Superior temporal gyrus (tissue), 1 donor: ENCODE results near the gene ELP4.
A peak's percentile ranks its signal among the peaks of the same experiment; 100 is the strongest.
"Not testable (repeated sequence)": the region's sequence is repeated elsewhere in the genome, so short reads cannot be mapped to it uniquely, and the experiment has no call there.

ENCODE experiments used
- DNase-seq: peaks from one replicate; pipeline ENCODE4 v3.0.0-alpha.2; 2016; ENCODE audit errors: extremely low spot score

Gene ELP4

GRCh38 chr11:31646216-31646615 lies 136.6 kb downstream of the ELP4 start:
- no peak for DNase-seq

- DNase-seq = no peak
Observed at GRCh38 chr11:31649129-31649966, 139.8 kb downstream of the ELP4 start.

DNA sequence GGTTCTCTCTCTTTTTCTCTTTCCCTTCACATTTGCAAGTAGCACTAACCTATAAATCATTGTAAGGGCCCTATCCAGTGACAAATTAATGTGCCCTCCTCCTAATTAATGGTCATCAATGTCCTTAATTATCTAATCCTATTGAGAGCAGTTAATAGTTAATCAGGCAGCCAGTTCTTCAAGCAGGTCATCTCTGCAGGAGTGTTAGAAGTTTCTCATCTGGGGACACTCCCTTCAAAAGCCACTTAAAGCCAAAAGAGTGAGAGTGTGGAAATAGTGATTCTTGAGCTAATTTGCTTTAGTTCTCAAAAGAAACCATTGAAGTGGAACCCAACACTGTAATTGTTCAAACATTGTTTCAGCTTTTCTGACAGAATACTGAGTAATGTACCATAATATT lies 141.6 kb downstream of the ELP4 start:
- DNase-seq = no peak

DNA sequence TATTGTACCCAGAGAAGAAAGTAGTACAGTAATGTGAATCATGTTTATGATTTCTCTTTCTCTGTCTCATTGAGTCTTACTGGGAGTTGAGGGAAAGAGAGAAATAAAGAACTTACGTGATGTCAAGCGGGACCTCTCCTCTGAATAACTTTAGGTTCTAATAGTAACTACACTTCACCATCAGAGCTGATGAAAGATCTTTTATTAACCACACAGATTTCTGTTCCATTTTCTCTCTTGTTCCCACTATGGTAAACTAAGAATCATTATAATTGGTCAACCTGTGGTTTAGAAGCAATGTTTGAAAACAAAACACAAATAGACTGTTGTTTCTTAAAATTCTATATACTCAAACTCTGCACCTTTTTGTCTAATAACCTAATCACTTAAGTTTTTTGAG lies 142.3 kb downstream of the ELP4 start:
- DNase-seq = no peak

GRCh38 chr11:31652528-31652927 lies 143.0 kb downstream of the ELP4 start:
- DNase-seq = no peak

DNA sequence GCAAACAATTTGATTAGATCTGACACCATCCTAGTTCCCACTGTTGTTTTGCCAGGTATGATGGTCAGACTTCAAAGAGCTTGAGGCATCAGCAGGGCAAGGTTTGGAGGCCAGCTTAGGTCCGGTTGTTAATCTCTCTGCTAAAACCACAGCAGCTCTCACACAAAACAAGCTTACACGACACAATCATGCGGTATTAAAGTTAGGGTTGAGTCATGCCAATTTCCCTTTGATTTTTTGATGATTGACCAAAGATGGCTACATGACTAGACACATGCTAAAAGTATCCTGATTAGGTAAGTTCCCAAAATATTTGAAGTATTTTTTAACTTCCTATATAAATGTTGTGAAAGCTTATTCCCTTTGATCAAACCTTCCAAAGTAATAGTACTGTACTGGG lies 145.9 kb downstream of the ELP4 start:
- no peak for DNase-seq

- DNase-seq = no peak
Observed at GRCh38 chr11:31656051-31656450, 146.5 kb downstream of the ELP4 start.

- DNase-seq = no peak
Observed at GRCh38 chr11:31657091-31657490, 147.5 kb downstream of the ELP4 start.

- no peak for DNase-seq
Observed at GRCh38 chr11:31664129-31664528, 154.6 kb downstream of the ELP4 start.

- no peak for DNase-seq
Observed at GRCh38 chr11:31664954-31665353, 155.4 kb downstream of the ELP4 start.

GRCh38 chr11:31671681-31672080 lies 162.1 kb downstream of the ELP4 start:
- no peak for DNase-seq

- DNase-seq = not testable (repeated sequence)
Observed at GRCh38 chr11:31673108-31673507, 163.5 kb downstream of the ELP4 start.

- no peak for DNase-seq
Observed at GRCh38 chr11:31676280-31676982, 166.9 kb downstream of the ELP4 start.

DNA sequence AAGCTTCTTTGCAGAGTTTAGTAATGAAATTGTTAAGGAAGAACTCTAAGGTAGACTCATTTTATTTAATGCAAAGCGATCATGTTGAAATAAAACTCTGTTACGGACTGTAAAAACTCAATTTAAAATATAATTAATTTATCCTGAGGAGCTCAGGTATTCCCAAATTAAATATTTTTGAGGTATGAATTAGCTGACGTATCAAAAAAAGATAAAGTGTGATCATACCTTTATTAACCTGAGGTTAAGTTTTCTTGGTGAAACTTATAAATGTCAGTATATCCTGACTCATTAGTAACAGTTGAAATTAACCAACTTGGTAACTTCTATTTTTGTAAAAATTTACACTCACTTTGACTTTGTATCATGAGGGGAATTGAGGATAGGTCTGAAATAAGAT lies 171.2 kb downstream of the ELP4 start:
- DNase-seq = no peak

- no peak for DNase-seq
Observed at GRCh38 chr11:31687256-31687655, 177.7 kb downstream of the ELP4 start.

DNA sequence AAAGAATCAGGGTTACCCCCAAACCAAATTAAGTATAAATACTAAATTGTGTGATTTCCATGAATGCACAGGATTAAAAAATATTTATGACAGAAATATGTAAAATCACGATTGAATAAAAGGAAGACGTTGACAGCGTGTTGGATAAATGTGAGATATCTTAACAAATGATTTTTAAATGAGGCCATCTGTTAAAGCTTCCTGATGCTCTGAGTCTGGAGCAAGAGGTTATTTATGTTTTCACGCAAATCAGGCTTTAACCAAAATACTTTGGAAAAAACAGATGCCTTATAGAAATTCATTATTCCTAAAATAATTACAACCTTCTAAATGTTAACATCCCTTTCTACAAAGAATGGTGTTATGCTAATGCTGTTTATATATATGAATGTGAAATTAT lies 178.3 kb downstream of the ELP4 start:
- no peak for DNase-seq

GRCh38 chr11:31689559-31689958 lies 180.0 kb downstream of the ELP4 start:
- DNase-seq = no peak

DNA sequence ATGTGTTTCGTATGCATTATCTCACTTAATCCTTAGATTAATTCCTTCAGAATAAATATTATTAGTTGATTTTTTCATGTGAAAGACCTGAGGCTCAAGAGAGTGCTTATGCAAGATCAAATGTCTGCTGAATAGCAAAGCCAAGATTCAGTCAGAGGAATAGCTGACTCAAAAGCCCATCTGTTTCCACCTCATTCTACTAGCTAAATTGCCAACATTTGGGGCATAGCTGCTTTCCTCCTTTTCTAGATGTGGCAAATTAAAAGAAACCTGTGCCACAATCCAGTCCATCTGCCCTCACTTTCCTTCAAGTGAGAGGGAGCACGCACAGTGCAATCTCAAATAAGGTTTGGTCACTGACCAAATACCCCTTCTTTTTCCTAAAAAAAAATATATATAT lies 180.5 kb downstream of the ELP4 start:
- DNase-seq = peak; percentile 45

- no peak for DNase-seq
Observed at GRCh38 chr11:31690516-31690915, 180.9 kb downstream of the ELP4 start.

DNA sequence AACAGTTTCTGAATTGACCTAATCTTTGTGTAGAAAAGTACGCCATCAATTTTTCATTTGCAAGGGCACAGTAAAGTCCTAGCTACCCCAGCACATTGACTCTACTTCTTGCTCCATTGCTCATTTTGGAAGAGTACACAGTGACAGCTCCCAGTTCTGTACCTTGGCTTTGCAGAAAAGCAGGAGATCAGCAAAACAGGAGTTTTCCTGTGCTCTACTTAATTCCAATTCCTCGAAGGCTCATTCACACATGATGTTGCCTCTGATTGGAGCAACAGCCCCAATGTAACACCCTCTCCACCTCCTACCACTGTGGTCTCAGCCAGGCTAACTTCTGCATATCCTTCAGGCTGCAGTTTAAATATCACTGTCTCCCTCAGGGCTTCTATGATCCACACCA lies 182.9 kb downstream of the ELP4 start:
- DNase-seq = no peak

DNA sequence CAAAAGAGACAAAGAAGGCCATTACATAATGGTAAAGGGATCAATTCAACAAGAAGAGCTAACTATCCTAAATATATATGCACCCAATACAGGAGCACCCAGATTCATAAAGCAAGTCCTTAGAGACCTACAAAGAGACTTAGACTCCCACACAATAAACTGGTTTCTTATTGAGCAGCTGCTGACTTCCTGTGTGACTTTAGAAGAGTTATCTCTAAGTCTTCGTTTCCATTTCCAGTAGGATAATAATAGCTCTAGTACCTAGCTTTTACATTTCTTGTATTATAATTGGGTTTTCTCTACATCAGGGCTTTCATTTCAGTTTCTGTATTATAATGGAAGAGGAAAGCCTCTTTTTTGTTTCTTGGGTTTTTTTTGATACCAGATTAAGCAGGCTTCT lies 187.5 kb downstream of the ELP4 start:
- DNase-seq = not testable (repeated sequence)

DNA sequence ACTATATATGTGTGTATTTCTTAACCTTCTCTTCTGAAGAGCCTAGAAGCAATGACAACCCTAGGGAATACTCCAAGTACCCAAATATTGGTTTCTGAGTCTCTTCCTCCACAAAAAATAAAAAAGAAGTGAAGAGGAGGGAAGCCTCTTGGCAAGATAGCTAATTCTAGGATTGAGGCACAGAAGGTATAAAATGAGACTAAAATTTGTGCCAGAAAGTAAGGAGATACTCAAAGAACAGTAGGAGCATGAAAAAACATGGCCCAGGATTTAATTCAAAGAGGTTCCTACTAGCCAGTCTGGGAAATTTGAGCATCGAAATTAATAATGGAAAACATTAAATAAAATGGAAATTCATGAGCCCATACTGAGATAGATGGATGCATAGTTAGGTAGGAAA lies 189.5 kb downstream of the ELP4 start:
- peak; percentile 32 for DNase-seq

GRCh38 chr11:31702966-31703365 lies 193.4 kb downstream of the ELP4 start:
- no peak for DNase-seq
